Liver (tissue), 9 donors: Measurements from ENCODE around the gene DAPK1. TPM values are rescaled to one million over a fixed set of nuclear protein-coding genes. Genes with fewer than 3 reads are reported as not detected.

Experiments used
- DNase-seq: peaks from one replicate; pipeline ENCODE4 v3.0.0-alpha.2; 2017; ENCODE audit warnings: low spot score
- H3K27ac ChIP-seq, 2 donors: one replicate each; pipeline ENCODE4 v1.7.0; 2013; ENCODE audit warnings: inconsistent platforms in 2 of 2, low read length in 2 of 2, control low read depth in 1 of 2, low read depth in 1 of 2, mild to moderate bottlenecking in 1 of 2
- H3K27me3 ChIP-seq, 4 donors: one replicate each; pipeline versions ENCODE4 v1.6.1 to v1.7.0; 2013; ENCODE audit warnings: low read length in 3 of 4, inconsistent platforms in 1 of 4, mild to moderate bottlenecking in 1 of 4, moderate library complexity in 1 of 4; ENCODE audit not compliant: control insufficient read depth in 4 of 4, insufficient read depth in 4 of 4
- H3K36me3 ChIP-seq, 4 donors: one replicate each; pipeline versions ENCODE4 v1.6.1 to v1.7.0; 2013; ENCODE audit warnings: low read length in 3 of 4, mild to moderate bottlenecking in 3 of 4, low read depth in 1 of 4, moderate library complexity in 1 of 4; ENCODE audit not compliant: control insufficient read depth in 4 of 4, insufficient read depth in 3 of 4
- H3K4me1 ChIP-seq, 4 donors: one replicate each; pipeline versions ENCODE4 v1.6.1 to v1.7.0; 2013; ENCODE audit warnings: low read length in 3 of 4, mild to moderate bottlenecking in 3 of 4, moderate library complexity in 1 of 4; ENCODE audit not compliant: control insufficient read depth in 4 of 4, insufficient read depth in 4 of 4
- H3K4me3 ChIP-seq, 3 donors: one replicate each; pipeline versions ENCODE4 v1.6.1 to v1.7.0; 2013; ENCODE audit warnings: low read length in 3 of 3, control low read depth in 1 of 3, low read depth in 1 of 3, mild to moderate bottlenecking in 1 of 3
- H3K9ac ChIP-seq, 2 donors: one replicate each; pipeline ENCODE4 v1.7.0; 2013; ENCODE audit warnings: low read length in 2 of 2, mild to moderate bottlenecking in 2 of 2, moderate library complexity in 2 of 2, control low read depth in 1 of 2, low read depth in 1 of 2
- H3K9me3 ChIP-seq, 4 donors: one replicate each; pipeline versions ENCODE4 v1.6.1 to v1.7.0; 2013; ENCODE audit warnings: low read length in 3 of 4; ENCODE audit not compliant: control insufficient read depth in 4 of 4
- FOXA1 ChIP-seq: IDR thresholded peaks from 2 replicates; pipeline ENCODE4 v1.6.1; 2016; ENCODE audit warnings: antibody characterized with exemption
- FOXA2 ChIP-seq: IDR thresholded peaks from 2 replicates; pipeline ENCODE4 v1.6.1; 2016; ENCODE audit warnings: antibody characterized with exemption
- GABPA ChIP-seq, 2 donors: IDR thresholded peaks in 1 of 2; conservative IDR thresholded peaks in 1 of 2; 2 replicates each; pipeline ENCODE4 v1.6.1; 2016; ENCODE audit warnings: antibody characterized with exemption in 2 of 2, mild to moderate bottlenecking in 1 of 2, moderate library complexity in 1 of 2
- HNF4A ChIP-seq, 2 donors: conservative IDR thresholded peaks; 2 replicates each; pipeline ENCODE4 v1.6.1; 2016; ENCODE audit warnings: antibody characterized with exemption in 2 of 2, mild to moderate bottlenecking in 2 of 2
- HNF4G ChIP-seq: IDR thresholded peaks from 2 replicates; pipeline ENCODE4 v1.6.1; 2016; ENCODE audit warnings: antibody characterized with exemption
- JUND ChIP-seq, 2 donors: IDR thresholded peaks; 2 replicates each; pipeline ENCODE4 v1.6.1; 2016; ENCODE audit warnings: antibody characterized with exemption in 2 of 2
- NR2F2 ChIP-seq: IDR thresholded peaks from 2 replicates; pipeline ENCODE4 v1.6.1; 2016; ENCODE audit warnings: antibody characterized with exemption
- RAD21 ChIP-seq, 2 donors: IDR thresholded peaks; 2 replicates each; pipeline ENCODE4 v1.6.1; 2016; ENCODE audit warnings: antibody characterized with exemption in 2 of 2, mild to moderate bottlenecking in 2 of 2
- REST ChIP-seq: IDR thresholded peaks from 2 replicates; pipeline ENCODE4 v1.6.1; 2016; ENCODE audit warnings: antibody characterized with exemption, mild to moderate bottlenecking
- RXRA ChIP-seq, 2 donors: IDR thresholded peaks; 2 replicates each; pipeline ENCODE4 v1.6.1; 2017 to 2018; ENCODE audit warnings: antibody characterized with exemption in 2 of 2, mild to moderate bottlenecking in 1 of 2
- SP1 ChIP-seq: IDR thresholded peaks from 2 replicates; pipeline ENCODE4 v1.6.1; 2018; ENCODE audit warnings: antibody characterized with exemption, mild to moderate bottlenecking
- TAF1 ChIP-seq: conservative IDR thresholded peaks from 2 replicates; pipeline ENCODE4 v1.6.1; 2016; ENCODE audit warnings: antibody characterized with exemption, mild to moderate bottlenecking
- YY1 ChIP-seq: IDR thresholded peaks from 2 replicates; pipeline ENCODE4 v1.6.1; 2016; ENCODE audit warnings: antibody characterized with exemption, mild to moderate bottlenecking
- ZBTB33 ChIP-seq: IDR thresholded peaks from 2 replicates; pipeline ENCODE4 v1.6.1; 2016; ENCODE audit warnings: antibody characterized with exemption
- WGBS: extraction: QIAGEN DNeasy Blood & Tissue Kit; methylation state at CpG from one replicate; pipeline ENCODE4 v1.1.7; 2013; 5-methylcytosine and 5-hydroxymethylcytosine counted together
- polyA plus RNA-seq, 2 donors: library from polyadenylated mRNA; stranded (reverse) in 1 of 2; unstranded in 1 of 2; fragments of 200-250 nt in 1 of 2; fragments of >200 nt in 1 of 2; fragmentation: Nextera tagmentation in 1 of 2; extraction: Ambion mirVana in 1 of 2; gene quantifications; one replicate each; pipeline versions ENCODE4 v1.2.1 to v1.2.3, GENCODE V29; 2013 to 2015
- total RNA-seq, 2 donors: library from RNA; depleted of rRNA; stranded (reverse); fragments of >200 nt; gene quantifications; one replicate each; pipeline ENCODE4 v1.2.3, GENCODE V29; 2014
- TF ChIP-seq, protein P1 (sequence below): fragments of 150-350 bp; IDR thresholded peaks from 2 replicates; pipeline ENCODE4 v1.5.1; 2017; ENCODE audit warnings: improper control_type of control experiment, low read depth, low read length; ENCODE audit not compliant: missing input control
- TF ChIP-seq, protein P2 (sequence below): IDR thresholded peaks from 2 replicates; pipeline ENCODE4 v1.6.1; 2016; ENCODE audit warnings: antibody characterized with exemption
- donor health status: healthy.
- donor health status: healthy.
- donor health status: healthy.
- donor health status: healthy.
- donor health status: healthy.

DAPK1 gene
- total and polyA plus RNA-seq, 4 donors, result 14.0 to 40.8 (median 21.8) TPM

- TF ChIP-seq REST, result no peak
- TF ChIP-seq FOXA1, result no peak
- TF ChIP-seq JUND (IDR thresholded peaks at IDR 0.05), result no peak
- no peak for TF ChIP-seq HNF4G
Measured at GRCh38 chr9:87558606-87559190, 61.0 kb downstream of the DAPK1 start (continued).

- TF ChIP-seq RXRA (IDR thresholded peaks at IDR 0.05) (no peak), TAF1 (no peak), GABPA (IDR thresholded peaks at IDR 0.05 in 1 of 2, conservative IDR thresholded peaks at IDR 0.05 in 1 of 2) (no peak), YY1 (no peak)
- TF ChIP-seq, protein P1, sequence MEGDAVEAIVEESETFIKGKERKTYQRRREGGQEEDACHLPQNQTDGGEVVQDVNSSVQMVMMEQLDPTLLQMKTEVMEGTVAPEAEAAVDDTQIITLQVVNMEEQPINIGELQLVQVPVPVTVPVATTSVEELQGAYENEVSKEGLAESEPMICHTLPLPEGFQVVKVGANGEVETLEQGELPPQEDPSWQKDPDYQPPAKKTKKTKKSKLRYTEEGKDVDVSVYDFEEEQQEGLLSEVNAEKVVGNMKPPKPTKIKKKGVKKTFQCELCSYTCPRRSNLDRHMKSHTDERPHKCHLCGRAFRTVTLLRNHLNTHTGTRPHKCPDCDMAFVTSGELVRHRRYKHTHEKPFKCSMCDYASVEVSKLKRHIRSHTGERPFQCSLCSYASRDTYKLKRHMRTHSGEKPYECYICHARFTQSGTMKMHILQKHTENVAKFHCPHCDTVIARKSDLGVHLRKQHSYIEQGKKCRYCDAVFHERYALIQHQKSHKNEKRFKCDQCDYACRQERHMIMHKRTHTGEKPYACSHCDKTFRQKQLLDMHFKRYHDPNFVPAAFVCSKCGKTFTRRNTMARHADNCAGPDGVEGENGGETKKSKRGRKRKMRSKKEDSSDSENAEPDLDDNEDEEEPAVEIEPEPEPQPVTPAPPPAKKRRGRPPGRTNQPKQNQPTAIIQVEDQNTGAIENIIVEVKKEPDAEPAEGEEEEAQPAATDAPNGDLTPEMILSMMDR, result no peak
- TF ChIP-seq, protein P2, sequence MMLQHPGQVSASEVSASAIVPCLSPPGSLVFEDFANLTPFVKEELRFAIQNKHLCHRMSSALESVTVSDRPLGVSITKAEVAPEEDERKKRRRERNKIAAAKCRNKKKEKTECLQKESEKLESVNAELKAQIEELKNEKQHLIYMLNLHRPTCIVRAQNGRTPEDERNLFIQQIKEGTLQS, result no peak
- H3K4me1 ChIP-seq, result peaks cover 3 to 36% (median 26%) of the 10 kb centered on the region in 4 donors
- WGBS, result 83% methylated on average over 7 of the region's 7 CpGs
- no peak overlapping the region for H3K27ac ChIP-seq
- no peak for DNase-seq
- H3K9me3 ChIP-seq, result no peaks in the 10 kb centered on the region
- H3K36me3 ChIP-seq, result no peaks in the 10 kb centered on the region
- no peak overlapping the region for H3K9ac ChIP-seq
- H3K4me3 ChIP-seq, result no peak overlapping the region
- H3K27me3 ChIP-seq, result no peaks in the 10 kb centered on the region
Measured at GRCh38 chr9:87562062-87562461, 64.4 kb downstream of the DAPK1 start.

- Histone ChIP-seq H3K9ac (no peak overlapping the region), H3K36me3 (no peaks in the 10 kb centered on the region), H3K27ac (no peak overlapping the region), H3K4me1 (peaks cover 8 to 41% (median 32%) of the 10 kb centered on the region in 4 donors), H3K27me3 (no peaks in the 10 kb centered on the region), H3K4me3 (no peak overlapping the region), H3K9me3 (no peaks in the 10 kb centered on the region)
- no peak for DNase-seq
- WGBS, result 97% methylated on average over 2 of the region's 2 CpGs
- no peak for TF ChIP-seq SP1
- no peak for TF ChIP-seq FOXA2
- no peak for TF ChIP-seq REST
- TF ChIP-seq, protein P2, result no peak
- no peak for TF ChIP-seq GABPA (IDR thresholded peaks at IDR 0.05 in 1 of 2, conservative IDR thresholded peaks at IDR 0.05 in 1 of 2)
- no peak for TF ChIP-seq FOXA1
- no peak for TF ChIP-seq ZBTB33
- TF ChIP-seq RXRA (IDR thresholded peaks at IDR 0.05), result no peak
- no peak for TF ChIP-seq YY1
- TF ChIP-seq RAD21 (IDR thresholded peaks at IDR 0.05), result no peak
- TF ChIP-seq HNF4G, result no peak
- no peak for TF ChIP-seq NR2F2
- no peak for TF ChIP-seq HNF4A (conservative IDR thresholded peaks at IDR 0.05)
- no peak for TF ChIP-seq JUND (IDR thresholded peaks at IDR 0.05)
- no peak for TF ChIP-seq TAF1
Measured at GRCh38 chr9:87562530-87563170, 65.0 kb downstream of the DAPK1 start.
